ENCODE measurements around the gene PDRG1. TPM values are rescaled to one million over a fixed set of nuclear protein-coding genes. Genes with fewer than 3 reads are reported as not detected.
"Not testable (repeated sequence)": the region's sequence is repeated elsewhere in the genome, so short reads cannot be mapped to it uniquely, and the experiment has no call there.

The PDRG1 gene
- total RNA-seq, 1 donor from 2014 or later = 12.2 TPM

DNA sequence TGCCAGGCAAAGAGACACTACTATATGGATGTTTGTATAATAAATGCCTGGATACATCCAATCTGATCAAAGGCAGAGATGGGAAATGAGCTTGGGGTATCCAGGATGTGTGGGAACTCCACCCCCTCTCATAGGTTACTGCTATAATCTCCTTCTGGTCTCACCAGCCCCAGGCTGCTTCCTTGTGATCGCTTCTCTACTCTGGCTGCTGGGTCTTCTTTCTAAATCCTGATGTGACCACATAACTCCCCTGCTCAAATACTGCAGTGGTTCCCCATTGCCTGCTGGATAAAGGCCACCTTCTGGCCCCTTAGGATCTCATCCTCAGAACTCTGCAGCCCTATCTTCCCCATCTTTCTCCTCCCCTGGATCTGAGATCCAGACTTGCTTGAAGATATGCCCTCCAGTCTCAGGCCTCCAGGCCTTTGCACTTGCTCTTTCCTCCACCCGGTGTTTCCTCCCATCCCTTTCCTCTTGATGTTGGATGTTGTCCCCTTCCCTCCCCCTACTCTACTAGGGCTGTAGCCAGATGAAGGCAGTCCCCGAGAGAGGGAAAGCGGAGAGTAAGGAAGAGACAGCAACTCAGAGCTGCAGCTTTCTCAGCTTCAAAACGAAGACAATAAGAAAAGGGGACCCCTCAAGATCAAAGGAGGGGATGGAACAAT, 15.3 kb upstream of the PDRG1 start:
- ATAC-seq = no peak

DNA sequence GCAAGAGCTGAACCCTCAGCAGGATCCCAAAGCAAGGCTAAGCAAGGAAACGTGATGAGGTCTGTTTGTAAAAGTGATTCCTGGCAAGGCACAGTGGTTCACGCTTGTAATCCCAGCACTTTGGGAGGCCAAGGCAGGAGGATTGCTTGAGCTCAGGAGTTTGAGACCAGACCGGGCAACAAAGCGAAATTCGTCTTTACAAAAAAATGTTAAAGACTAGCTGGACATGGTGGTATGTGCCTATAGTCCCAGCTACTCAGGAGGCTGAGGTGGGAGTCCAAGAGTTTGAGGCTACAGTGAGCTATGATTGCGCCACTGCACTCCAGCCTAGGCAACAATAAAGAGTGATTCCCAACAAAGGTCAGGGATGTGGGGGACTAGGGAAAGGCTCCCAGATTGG, 12.0 kb upstream of the PDRG1 start:
- ATAC-seq = no peak

DNA sequence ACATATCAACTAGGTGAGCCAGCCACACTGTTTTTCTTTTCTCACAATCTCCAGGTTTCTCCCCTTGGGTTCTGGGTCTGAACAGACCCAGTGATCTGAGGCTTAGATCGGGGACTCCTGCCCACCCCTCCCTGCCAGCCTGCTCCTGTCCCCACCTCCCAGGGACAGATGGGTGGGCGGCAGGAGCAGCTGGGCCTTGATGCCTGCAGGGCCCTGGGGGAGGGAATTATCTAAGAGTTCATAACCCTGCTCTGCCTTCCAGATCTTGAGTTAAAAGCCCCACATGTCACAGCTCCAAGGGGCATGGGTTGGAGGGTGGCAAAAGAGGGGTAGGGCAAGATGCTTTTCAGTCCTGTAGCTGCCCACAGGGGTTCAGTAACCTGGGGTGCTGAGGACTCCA, 10.9 kb upstream of the PDRG1 start:
- no peak for ATAC-seq

DNA sequence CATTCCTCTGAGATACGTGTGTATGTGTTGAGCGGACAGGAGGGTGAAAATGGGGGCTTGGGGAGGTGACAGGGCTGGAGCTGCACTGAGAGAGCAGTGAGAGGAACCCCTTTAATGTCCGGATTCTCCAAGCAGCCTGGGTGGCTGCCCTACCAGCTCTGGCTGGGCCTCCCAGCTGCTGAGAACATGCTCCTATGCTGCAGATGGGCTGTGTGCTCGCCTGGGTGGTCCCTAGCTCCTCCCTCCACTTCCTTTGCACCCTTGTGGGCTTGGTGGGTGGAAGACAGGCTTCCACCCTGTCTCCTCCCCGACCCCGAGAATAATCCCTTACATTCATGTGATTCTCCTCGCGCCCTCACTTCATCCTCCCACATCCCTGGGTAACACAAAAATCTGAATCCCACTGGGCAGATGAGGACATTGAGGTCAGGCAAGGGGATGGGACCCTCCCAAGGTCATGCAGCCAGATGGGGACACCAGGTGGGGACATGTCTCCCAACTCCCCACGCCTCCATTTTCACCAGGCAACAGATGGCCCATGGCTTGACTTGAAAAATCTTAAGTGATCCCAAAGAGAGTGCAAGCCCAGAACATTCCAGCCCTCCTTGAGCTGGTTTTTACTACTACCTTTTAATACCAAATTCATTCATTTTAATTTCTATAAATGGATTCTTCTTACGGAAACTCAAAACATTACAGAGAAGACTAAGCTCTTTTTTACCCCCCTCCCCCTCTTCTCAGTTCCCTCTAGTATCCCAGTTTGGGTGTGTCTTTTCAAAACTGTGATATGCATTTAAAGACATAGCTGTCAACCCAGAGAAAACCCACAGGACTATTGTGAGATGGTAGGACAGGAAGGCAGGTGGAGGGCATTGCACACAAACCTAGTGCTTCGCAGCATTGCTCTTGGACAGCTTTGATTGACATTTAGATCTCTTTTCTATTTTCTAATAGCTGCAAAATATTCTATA, 5.0 kb upstream of the PDRG1 start:
- ATAC-seq = no peak

DNA sequence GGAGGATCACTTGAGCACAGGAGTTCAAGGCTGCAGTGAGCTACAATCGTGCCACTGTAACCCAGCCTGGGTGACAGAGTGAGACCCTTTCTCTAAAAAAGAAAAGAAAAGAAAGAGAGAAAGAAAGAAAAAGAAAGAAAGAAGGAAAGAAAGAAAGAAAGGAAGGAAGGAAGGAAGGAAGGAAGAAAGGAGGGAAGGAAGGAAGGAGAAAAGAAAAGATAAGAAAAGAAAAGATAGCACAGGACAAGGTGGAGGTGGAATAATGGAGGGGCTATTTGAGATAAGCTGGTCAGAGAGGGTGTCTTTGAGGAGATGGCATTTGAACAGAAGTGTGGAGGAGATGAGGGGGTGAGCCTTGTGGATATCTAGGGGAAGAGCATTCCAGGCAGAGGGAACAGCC, 2.7 kb upstream of the PDRG1 start:
- no peak for ATAC-seq

DNA sequence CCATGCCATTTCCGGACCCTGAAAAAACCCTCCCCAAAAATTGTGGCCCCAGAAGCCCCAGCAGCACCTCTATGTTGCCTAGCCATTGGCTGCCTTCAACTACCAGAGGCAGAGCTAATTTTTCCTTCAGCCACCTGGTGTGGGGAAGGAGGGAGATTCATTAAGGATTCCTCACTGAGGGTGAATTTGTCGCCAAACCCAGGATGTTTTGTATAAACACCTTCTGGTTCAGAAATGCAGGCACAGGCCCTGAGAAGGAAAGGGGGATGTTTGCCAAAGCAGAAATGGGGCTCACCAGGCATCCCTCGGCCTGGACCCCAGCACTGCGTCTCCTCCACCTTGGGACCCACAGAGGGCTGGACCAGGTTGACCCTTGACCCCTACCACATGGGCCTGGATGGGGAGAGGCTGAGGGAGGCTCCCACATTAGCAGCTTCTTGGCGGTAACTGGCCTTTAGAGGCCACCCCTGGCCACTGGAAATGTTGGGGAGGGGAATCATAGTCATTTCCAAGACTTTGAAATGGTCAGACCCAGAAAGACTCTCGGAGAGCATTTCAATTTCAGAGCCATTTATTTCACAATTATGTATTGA, 1.8 kb upstream of the PDRG1 start:
- ATAC-seq = no peak

DNA sequence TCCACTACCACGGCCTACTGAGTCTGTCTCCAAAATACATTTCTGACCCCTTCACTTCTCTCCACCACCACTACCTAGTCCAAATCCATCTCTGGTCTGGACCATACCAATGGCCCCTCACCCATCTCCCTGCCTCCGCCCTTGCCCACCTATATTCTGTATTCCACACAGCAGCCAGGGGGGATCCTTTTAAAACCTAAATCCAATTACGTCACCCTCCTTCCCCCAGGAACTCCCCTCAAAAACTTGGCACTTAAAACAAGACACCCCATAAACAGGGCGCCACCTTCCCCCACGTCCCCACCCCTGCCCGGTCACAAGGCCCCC, 680 bp downstream of the PDRG1 start:
- ATAC-seq = no peak

DNA sequence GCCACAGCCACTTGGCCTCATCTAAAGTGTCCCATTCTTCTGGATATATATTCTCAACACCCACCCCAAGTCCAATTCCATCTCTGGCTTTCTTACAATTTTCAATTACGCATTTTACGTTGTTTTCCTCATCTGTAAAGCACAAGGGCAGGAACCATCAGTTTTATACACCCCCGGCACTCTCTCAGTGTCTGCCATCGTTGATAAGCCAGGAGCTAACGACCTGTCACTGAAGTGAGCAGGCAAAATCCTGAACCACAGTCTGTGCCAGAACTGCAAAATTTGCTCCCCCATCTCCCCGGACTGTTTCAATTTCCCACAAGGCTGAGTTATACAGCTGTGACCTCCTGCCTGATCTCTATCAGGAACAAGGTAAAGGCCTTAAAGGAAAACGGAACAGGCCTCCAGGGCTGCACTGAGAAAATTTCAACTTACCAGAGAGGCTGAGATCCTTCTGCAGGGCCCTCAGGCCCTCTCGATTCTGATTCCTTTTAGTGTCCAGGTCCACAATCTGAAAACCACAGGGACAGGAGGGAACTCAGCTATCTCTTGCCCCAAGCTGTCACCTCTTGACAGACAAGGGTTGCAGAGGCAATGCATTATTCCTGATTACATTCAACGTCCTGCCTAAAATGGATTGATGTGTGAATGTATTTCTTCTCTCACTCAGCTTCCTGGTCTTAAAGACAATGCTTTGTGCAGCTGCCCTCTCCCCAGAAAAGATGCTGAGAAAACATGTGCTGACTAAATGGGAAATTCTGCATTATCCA, 1.8 kb downstream of the PDRG1 start:
- no peak for ATAC-seq

DNA sequence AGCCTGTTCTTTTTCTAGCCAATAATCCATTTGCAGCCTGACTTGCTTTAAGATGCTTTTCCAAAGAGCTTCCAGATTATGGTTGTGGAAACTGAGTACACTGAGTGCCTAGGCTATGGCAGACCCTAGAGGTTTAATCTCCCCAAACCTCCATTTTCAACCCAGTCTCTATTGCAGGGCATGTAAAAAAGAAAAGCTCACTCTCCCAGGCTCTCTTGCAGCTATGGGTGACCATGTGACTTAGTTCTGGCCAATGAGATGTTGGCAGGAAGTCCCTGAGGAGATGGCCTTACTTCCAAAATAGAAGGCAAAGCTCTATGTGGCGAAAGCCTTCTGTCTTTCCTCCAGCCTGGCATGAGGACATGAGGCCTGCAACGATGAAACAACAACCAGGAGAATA, 3.8 kb downstream of the PDRG1 start:
- no peak for ATAC-seq

DNA sequence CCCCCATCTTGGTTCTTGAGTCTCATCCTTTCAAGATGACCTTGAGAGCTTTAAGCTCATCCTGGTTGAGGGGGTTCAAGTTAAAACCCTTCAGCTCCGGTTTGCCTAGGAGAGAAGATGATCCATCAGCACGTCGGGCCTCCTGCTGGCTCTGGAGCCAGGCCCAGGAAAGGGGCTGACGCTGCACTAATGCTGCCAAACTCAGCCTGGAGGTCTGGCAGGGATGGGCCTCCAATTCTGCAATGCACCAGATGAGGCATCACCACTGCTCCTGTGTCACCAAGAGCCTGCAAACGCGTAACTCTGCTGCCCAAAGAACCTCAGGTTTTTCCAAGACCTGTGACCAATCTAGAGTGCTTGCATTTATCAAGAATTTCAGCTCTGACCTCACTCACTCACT, 6.1 kb downstream of the PDRG1 start:
- no peak for ATAC-seq

DNA sequence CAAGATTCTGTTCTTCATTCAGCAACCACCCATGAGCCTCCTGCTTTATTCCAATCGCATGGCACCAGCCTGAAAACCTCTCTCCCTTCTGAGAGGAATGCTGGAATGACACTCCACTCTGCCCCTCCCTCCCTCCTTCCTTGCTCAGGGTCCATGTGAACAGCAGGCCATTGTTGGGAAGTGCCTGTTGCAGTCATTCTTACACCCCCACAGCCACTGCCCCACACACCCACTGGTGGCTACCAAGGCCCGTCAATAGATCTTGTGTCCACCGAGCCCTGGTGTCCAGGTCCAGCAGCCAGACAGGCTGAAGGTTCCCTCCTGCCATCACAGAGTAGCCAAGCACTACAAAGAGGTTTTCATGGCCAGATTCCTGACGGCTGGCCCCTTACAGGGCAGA, 6.5 kb downstream of the PDRG1 start:
- no peak for ATAC-seq

DNA sequence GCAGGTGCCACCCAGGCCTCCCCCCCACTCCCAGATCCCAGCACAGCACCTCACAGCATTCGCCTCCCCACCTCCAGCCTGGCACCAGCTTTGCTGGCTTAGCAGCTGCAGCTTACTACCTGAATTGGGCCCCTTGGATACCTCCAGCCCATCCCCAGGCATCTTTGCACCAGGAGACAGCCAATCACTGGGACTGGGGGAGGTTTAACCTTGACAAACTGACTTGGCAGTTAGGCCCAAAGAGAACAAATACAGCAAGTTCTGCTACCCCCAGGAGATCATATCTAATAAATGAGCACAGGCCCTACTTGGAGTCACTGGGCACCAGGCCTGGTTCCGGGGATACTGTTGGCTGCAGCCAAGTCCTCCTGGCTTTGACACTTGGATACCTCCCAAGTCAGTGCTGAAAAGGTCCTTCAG, 8.8 kb downstream of the PDRG1 start:
- no peak for ATAC-seq

DNA sequence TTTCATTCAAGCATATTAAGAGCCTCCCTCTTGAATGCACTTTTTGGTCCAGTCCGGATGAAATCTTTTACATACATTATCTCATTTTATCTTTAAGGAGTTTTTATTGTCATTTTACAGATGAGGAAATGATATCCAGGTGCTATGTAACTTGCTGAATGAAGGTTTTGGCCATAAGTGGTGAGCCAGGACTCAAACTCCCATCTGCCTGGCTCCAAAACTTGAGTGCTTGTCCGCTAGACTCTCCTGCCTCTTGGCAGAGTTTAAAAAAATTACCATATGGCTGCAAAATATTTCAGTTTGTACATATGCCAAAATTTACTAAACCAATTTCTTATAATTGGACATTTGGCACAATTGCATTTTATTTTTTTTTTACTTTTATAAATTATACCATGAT, 12.2 kb downstream of the PDRG1 start:
- no peak for ATAC-seq

DNA sequence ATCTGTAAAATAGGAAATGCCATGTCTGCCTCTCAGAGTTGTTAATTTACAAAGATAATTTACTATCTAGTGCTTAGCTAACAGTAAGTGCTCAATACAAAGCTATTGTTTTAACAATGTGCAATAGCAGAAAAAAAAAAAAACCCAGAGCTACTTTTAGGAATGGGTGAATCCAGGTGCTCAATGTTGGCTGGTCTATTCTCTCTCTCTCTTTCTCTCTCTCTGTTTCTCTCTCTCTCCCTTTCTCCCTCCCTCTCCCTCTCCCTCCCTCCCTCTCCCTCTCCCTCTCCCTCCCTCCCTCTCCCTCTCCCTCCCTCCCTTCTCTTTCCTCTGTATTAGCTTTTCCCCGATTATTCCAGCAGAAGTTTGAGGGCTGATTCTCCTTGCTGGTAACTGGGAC, 14.0 kb downstream of the PDRG1 start:
- no peak for ATAC-seq

DNA sequence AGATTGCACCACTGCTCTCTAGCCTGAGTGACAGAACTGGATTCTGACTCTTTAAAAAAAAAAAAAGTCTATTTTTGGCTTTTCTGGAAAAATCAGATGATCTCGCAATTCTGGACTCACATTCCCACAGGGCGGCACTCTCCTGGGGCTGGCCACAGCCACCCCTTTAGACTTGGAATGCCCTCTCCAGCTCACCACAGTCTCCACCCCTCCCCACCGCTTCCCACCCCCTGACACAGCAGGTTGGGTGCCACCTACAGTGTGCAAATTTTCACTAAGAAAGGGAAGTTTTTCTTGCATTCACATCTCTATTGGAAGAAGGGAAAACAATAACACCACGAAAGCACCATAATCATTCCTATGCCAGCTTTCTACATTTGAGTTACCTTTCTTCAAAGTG, 15.4 kb downstream of the PDRG1 start:
- no peak for ATAC-seq

DNA sequence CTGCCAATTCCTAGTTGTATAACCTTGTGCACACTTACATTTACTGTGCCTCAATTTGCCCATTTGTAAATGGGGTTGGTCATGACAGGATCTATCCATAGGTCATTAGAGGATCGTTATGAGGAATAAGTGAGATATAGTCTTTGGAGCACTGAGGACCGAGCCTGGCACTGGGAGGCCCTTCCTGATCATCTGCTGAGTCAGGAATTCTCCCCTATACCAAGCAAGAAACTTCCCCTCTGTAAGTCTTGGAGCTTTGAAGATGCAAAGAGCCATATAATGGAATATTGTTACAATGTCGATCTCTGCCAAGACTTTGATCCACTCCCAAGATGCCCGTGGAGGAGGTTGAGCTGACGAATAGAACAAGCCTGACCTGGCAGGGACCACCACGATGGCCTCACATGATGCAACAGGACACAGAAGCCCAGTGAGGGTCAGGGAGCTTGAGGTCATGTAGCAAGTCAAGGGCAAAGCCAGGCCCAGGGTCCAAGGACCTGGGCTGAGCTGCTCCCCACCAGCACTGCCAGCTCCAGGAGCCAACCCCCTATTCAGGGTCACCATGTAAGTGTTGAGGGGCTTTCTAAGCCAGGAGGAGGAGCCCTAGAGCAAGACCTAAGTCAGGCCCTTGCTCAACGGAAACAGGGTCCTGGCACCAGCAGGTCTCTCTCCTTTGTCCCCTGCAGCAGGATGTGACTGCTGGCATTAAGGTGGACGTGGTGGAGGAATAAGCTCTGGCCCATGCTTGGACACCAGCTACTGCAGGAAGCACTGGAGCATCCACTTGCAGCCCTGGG, 16.7 kb downstream of the PDRG1 start:
- no peak for ATAC-seq

DNA sequence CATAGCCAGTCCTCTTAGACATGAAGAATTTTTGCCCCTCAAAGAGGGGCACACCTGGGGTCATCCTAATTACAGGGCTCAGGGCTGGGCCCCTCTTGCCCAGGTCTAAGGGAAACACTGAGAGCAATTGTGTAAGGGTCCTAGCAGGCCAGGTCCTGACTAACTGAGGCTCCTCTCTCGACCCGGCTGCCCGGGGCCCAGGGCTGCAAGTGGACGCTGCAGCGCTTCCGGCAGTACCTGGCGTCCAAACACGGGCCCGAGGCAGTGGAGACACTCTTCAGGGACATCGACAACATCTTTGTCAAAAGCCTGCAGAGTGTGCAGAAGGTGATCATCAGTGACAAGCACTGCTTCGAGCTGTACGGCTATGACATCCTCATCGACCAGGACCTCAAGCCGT, 17.4 kb downstream of the PDRG1 start:
- ATAC-seq = no peak

DNA sequence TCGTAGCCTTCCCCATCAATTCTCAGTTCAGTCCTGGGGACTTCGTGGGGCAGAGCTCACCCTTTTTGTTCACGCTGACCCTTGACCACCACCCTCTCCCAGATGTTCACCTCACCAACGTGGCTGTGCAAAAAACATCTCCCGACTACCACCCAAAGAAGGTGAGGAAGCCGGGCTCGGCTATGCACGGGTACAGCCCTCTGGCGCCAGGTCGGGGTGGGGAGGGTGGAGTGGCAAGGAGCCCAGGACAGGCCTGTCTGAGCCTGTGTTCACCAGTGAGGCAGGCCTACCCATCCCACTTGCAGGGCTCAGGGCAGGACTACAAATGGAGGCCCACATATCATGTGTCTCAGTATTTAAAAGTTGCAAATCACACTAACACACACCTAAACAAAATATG, 18.1 kb downstream of the PDRG1 start:
- ATAC-seq = peak; percentile 94

DNA sequence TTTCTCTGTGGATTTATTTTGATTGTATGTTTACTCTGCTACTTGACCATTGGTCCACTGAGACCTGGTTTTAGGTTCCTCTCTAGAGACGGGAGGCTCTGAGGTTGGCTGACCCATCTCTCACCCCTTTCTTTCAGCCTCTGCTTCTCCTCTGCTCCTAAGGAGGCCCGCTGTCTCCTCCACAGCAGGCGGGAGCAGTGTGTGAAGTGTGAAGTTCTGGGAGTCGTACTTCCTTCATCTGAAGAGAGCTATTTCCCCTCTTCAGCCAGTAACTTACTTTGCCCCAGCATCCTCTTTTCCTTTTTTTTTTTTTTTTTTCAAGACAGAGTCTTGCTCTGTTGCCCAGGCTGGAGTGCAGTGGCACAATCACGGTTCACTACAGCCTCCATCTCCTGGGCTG, 21.1 kb downstream of the PDRG1 start:
- no peak for ATAC-seq

DNA sequence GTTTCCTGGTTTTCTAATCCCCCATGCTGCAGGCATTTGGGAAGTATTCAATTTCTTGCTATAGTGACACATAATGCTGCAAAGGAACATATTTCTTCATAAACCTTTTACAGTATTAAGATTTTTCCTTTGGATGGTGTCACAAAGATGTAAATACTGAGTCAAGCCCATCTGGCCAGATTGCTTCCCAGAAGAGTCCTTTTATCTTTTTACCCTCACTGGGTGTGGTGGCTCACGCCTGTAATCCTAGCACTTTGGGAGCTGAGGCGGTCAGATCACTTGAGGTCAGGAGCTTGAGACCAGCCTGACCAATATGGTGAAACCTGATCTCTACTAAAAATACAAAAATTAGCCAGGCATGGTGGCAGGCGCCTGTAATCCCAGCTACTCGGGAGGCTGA, 22.2 kb downstream of the PDRG1 start:
- not testable (repeated sequence) for ATAC-seq

DNA sequence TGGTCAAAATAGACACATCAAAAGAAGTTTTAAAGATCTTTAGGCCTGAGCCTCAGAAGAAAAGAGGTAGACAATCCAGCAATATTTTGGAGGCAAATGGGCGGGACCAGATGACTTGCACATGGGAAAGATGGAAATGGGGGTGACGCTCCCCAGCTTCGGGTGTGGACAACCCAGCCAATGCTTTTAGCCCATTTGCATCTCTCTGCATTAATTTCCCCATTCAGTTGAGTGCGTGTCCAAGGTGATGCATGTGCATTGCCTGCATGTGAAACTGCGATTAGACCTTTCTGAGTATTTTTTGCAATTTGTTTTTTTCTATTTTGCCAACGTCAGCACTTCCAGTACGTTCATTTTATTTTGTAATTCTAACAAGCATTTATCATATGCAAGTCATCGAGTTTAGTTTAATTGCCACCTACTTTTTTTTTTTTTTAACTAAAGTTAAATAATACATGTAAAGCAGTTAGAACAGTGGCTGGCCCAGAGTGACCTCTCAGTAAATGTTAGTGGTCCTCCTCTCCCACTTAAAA, 24.2 kb downstream of the PDRG1 start:
- no peak for ATAC-seq

DNA sequence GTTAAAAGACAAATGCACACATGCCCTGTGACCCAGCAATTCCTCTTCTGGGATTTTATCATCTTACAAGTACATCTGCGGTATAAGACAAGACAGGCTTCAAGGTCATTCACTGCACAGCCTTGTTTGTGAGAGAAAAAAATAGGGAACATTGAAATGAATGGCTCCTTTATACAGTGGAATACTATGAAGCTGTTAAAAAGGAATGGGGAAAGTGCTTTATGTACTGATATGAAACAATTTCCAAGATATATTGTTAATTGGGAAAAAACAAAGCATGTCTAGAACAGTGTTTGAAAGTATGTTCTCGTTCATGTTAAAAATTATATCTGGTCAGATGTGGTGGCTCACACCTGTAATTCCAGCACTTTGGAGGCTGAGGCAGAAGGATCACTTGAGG, 25.4 kb downstream of the PDRG1 start:
- ATAC-seq = no peak
